Left renal cortex interstitium (tissue), 4 donors: ENCODE measurements around the gene DCAKD. TPM values are rescaled to one million over a fixed set of nuclear protein-coding genes. Genes with fewer than 3 reads are reported as not detected.

Experiments
- DNase-seq, 4 donors: peaks; one replicate each; pipeline ENCODE4 v3.0.0-alpha.2; 2013; ENCODE audit warnings: low read depth in 4 of 4, low spot score in 2 of 4, missing footprints in 1 of 4
- polyA plus RNA-seq, 4 donors: library from polyadenylated mRNA; unstranded; fragments of 120-200 nt; gene quantifications; one replicate each; pipeline ENCODE4 v1.2.1, GENCODE V29; 2013; ENCODE audit not compliant: insufficient read length in 4 of 4

The DCAKD gene
- polyA plus RNA-seq, 4 donors = 46.3 to 69.4 (median 57.5) TPM

- DNase-seq = no peak
Observed at GRCh38 chr17:45032174-45032541, 19.3 kb downstream of the DCAKD start.

- no peak for DNase-seq
Observed at GRCh38 chr17:45031231-45032173, 19.9 kb downstream of the DCAKD start.

GRCh38 chr17:45030733-45031132, 20.7 kb downstream of the DCAKD start:
- DNase-seq = no peak

GRCh38 chr17:45029758-45030423, 21.5 kb downstream of the DCAKD start:
- no peak for DNase-seq

GRCh38 chr17:45029096-45029495, 22.3 kb downstream of the DCAKD start:
- DNase-seq = no peak

GRCh38 chr17:45022655-45023339, 28.6 kb downstream of the DCAKD start:
- no peak for DNase-seq

GRCh38 chr17:45022288-45022648, 29.2 kb downstream of the DCAKD start:
- DNase-seq = no peak

- DNase-seq = no peak
Observed at GRCh38 chr17:45021607-45022287, 29.7 kb downstream of the DCAKD start.

GRCh38 chr17:45020354-45021138, 30.9 kb downstream of the DCAKD start:
- no peak for DNase-seq

- no peak for DNase-seq
Observed at GRCh38 chr17:45018848-45019711, 32.4 kb downstream of the DCAKD start.

- no peak for DNase-seq
Observed at GRCh38 chr17:45018514-45018847, 33.0 kb downstream of the DCAKD start.

GRCh38 chr17:45016823-45017222, 34.6 kb downstream of the DCAKD start:
- no peak for DNase-seq

- no peak for DNase-seq
Observed at GRCh38 chr17:45016237-45016636, 35.2 kb downstream of the DCAKD start.

- no peak for DNase-seq
Observed at GRCh38 chr17:45013021-45013997, 38.1 kb downstream of the DCAKD start.

GRCh38 chr17:45011767-45012166, 39.7 kb downstream of the DCAKD start:
- DNase-seq = no peak

GRCh38 chr17:45009676-45010467, 41.6 kb downstream of the DCAKD start:
- DNase-seq = no peak

- DNase-seq = no peak
Observed at GRCh38 chr17:45008216-45008615, 43.2 kb downstream of the DCAKD start.
